Activated CD8-positive, alpha-beta T cell treated with anti-CD3 and anti-CD28 coated beads, Interleukin-2, amount 10 ng/mL, durations not matched to agents 7 days and 5 days (primary cell): ENCODE data around the gene RUFY1. TPM values are rescaled to one million over a fixed set of nuclear protein-coding genes. Genes with fewer than 3 reads are reported as not detected.
A peak's percentile ranks its signal among the peaks of the same experiment; 100 is the strongest.
"Not testable (repeated sequence)": the region's sequence is repeated elsewhere in the genome, so short reads cannot be mapped to it uniquely, and the experiment has no call there.

Experiments used
- ATAC-seq: fragments of 150-1000 bp; cut with Tn5 transposase; one replicate; pipeline ENCODE4 v1.10.0; 2021; ENCODE audit warnings: moderate library complexity
- CTCF ChIA-PET: fragments of 350-600 bp; sonication (Branson Sonifier 250); formaldehyde crosslinking; loops from one replicate; lab custom pipeline; 2021; ENCODE audit warnings: antibody characterized with exemption; lab: Charles Lee
- POLR2A ChIA-PET: fragments of 350-600 bp; sonication (Branson Sonifier 250); formaldehyde crosslinking; loops from one replicate; lab custom pipeline; 2021; ENCODE audit warnings: antibody characterized with exemption; lab: Charles Lee
- DNase-seq: peaks from one replicate; pipeline ENCODE4 v3.0.0-alpha.2; 2020
- H3K27ac Mint-ChIP-seq: one replicate; pipeline ENCODE4 v1.8.0; 2021; ENCODE audit warnings: mild to moderate bottlenecking, mixed read lengths
- H3K27me3 Mint-ChIP-seq: one replicate; pipeline ENCODE4 v1.8.0; 2021; ENCODE audit warnings: low read depth, mixed read lengths
- H3K36me3 Mint-ChIP-seq: one replicate; pipeline ENCODE4 v1.8.0; 2021; ENCODE audit warnings: low read depth, mixed read lengths
- H3K4me1 Mint-ChIP-seq: one replicate; pipeline ENCODE4 v1.8.0; 2021; ENCODE audit warnings: low read depth, mixed read lengths
- H3K4me3 Mint-ChIP-seq: one replicate; pipeline ENCODE4 v1.8.0; 2021; ENCODE audit warnings: mild to moderate bottlenecking, mixed read lengths
- H3K9me3 Mint-ChIP-seq: one replicate; pipeline ENCODE4 v1.8.0; 2022; ENCODE audit warnings: mixed read lengths; ENCODE audit not compliant: insufficient read depth
- total RNA-seq, 2 experiments: library from RNA; stranded (reverse); gene quantifications; one replicate each; pipeline ENCODE4 v1.2.3, GENCODE V29; 2021

The RUFY1 gene
- total RNA-seq, 2 experiments from 2014 or later = 43.4 to 46.3 TPM

DNA sequence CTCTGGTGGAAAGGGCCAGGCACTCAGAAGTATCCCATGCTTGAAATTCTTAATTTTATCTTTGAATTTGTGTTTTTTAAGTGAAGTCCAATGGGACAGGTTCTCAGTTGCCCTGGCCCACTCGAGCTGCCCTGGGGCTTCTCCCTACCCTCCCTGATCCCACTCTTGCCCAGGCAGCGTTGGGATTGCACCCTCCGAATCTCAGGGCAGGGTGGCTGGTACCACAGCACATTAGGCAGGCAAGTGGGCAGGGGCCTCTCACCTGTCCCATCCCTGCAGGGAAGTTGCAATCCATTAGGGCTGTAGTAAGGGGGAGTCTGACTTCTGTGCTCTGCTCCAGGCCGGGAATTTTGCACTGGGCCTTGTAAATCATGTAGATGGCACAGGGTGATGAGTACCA lies 2.7 kb downstream of the RUFY1 start:
- no peak for DNase-seq
- H3K36me3 Mint-ChIP-seq = peaks cover 20% of the 10 kb centered on the region
- no peaks in the 10 kb centered on the region for H3K9me3 Mint-ChIP-seq
- POLR2A ChIA-PET = interaction anchor here (3.4 kb wide), 1 partner anchor 70 kb away, joined by 37 read pairs; the partner anchor contains the start of gene HNRNPH1
- no peaks in the 10 kb centered on the region for H3K27me3 Mint-ChIP-seq
- no peak overlapping the region for H3K27ac Mint-ChIP-seq
- CTCF ChIA-PET = no interaction called here
- H3K4me3 Mint-ChIP-seq = no peak overlapping the region
- peaks cover 34% of the 10 kb centered on the region for H3K4me1 Mint-ChIP-seq
- no peak for ATAC-seq

DNA sequence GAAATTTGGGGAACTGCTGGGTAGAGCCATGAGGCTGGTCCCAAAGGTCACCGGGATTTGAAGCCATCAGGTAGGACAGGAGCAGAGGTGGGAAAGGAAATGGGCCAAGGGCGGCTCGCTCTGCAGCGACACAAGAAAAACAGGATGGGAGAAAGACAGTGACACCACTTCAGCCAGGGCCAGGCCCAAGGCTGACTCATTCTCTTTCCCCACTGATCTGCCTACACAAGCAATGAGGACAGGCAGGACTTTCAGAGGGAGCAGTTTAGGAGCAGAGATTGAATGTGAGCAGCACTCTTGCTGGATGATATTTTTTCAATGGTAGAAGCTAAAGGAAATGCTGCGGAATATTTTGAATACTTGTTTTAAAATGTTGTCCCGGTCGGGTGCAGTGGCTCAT lies 3.5 kb downstream of the RUFY1 start:
- Mint-ChIP-seq H3K4me3 (no peak overlapping the region), H3K27ac (peak overlapping the region; percentile 33), H3K36me3 (peaks cover 24% of the 10 kb centered on the region), H3K4me1 (peaks cover 32% of the 10 kb centered on the region), H3K27me3 (no peaks in the 10 kb centered on the region), H3K9me3 (no peaks in the 10 kb centered on the region)
- ChIA-PET CTCF (no interaction called here), POLR2A (interaction anchor here (0.7 kb wide), 1 partner anchor 70 kb away, joined by 3 read pairs; the partner anchor contains the start of gene HNRNPH1)
- DNase-seq (no peak), ATAC-seq (no peak)

DNA sequence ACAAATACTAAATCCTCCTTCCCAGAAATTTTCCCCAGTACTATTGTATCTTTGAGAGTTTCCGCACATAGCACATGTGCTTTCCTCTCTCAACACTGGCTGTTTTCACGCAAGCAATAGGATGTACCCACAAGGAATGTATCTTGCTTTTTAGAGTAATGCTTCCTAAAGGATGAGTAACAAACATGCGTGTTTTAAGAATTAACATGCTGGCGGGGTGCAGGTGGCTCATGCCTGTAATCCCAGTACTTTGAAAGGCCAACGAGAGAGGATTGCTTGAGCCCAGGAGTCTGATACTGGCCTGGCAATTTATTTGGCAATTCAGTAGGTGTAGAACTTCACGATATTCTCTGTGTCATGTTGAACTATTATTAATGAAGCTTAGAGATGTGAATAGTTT lies 4.6 kb downstream of the RUFY1 start:
- no peak overlapping the region for H3K4me3 Mint-ChIP-seq
- peaks cover 28% of the 10 kb centered on the region for H3K36me3 Mint-ChIP-seq
- POLR2A ChIA-PET = interaction anchor here (0.6 kb wide), 2 partner anchors 20 to 59 kb away, joined by 4 read pairs; no protein-coding TSS in a partner anchor
- no peaks in the 10 kb centered on the region for H3K9me3 Mint-ChIP-seq
- no peak for DNase-seq
- ATAC-seq = no peak
- H3K4me1 Mint-ChIP-seq = peaks cover 36% of the 10 kb centered on the region
- no peak overlapping the region for H3K27ac Mint-ChIP-seq
- no peaks in the 10 kb centered on the region for H3K27me3 Mint-ChIP-seq
- CTCF ChIA-PET = no interaction called here

DNA sequence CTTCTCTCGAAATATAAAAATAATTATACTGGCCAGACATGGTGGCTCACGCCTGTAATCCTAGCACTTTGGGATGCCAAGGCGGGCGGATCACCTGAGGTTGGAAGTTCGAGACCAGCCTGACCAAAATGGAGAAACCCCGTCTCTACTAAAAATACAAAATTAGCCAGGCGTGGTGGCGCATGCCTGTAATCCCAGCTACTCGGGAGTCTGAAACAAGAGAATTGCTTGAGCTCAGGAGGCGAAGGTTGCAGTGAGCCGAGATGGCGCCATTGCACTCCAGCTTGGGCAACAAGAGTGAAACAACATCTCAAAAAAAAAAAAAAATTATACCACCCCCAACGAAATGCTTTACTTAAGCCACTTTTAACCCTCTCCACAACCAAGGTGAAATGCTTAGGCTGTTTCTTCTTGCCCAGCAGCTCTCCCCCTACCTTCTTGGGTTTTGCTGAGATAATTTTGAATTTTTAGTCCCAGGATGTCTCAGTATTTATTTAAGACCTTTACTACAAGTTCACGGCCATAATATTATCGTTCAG lies 8.0 kb downstream of the RUFY1 start:
- ChIA-PET CTCF (interaction anchor here (0.8 kb wide), 1 partner anchor 9 kb away, joined by 3 read pairs; no protein-coding TSS in a partner anchor), POLR2A (interaction anchor here (1.2 to 2.0 kb wide), 4 partner anchors 8 to 66 kb away, joined by 4 to 14 read pairs (median 6); partner anchors contain the start of genes HNRNPH1 and RUFY1)
- H3K4me3 Mint-ChIP-seq, H3K9me3 Mint-ChIP-seq, H3K27ac Mint-ChIP-seq, DNase-seq, ATAC-seq, H3K27me3 Mint-ChIP-seq: not testable (repeated sequence)
- H3K36me3 Mint-ChIP-seq = peaks cover 36% of the 10 kb centered on the region
- peaks cover 24% of the 10 kb centered on the region for H3K4me1 Mint-ChIP-seq

DNA sequence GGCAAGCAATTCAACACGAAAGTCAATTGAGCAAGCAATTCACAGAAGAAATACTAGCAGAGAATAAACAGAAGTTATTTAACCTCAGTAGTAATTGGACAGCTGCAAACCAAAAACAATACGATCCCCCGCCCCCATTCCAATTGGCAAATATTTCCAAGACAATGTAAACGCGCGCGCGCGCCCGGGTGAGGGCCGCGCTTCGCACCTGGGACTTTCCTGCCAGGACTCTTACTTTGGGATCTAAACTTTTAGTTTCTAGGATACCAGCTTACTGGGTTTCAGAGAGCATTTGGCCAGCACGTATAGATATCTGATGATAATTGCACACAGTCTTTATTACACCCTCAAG lies 8.6 kb downstream of the RUFY1 start:
- H3K36me3 Mint-ChIP-seq = peaks cover 38% of the 10 kb centered on the region
- H3K4me1 Mint-ChIP-seq = peaks cover 21% of the 10 kb centered on the region
- H3K27me3 Mint-ChIP-seq = no peaks in the 10 kb centered on the region
- H3K4me3 Mint-ChIP-seq = peak overlapping the region; percentile 81
- POLR2A ChIA-PET = interaction anchor here (1.4 to 2.0 kb wide), 3 partner anchors 9 to 65 kb away, joined by 5 to 14 read pairs (median 6); partner anchors contain the start of genes HNRNPH1 and RUFY1
- DNase-seq (no peak), ATAC-seq (no peak)
- no peaks in the 10 kb centered on the region for H3K9me3 Mint-ChIP-seq
- peak overlapping the region; percentile 76 for H3K27ac Mint-ChIP-seq
- CTCF ChIA-PET = no interaction called here

DNA sequence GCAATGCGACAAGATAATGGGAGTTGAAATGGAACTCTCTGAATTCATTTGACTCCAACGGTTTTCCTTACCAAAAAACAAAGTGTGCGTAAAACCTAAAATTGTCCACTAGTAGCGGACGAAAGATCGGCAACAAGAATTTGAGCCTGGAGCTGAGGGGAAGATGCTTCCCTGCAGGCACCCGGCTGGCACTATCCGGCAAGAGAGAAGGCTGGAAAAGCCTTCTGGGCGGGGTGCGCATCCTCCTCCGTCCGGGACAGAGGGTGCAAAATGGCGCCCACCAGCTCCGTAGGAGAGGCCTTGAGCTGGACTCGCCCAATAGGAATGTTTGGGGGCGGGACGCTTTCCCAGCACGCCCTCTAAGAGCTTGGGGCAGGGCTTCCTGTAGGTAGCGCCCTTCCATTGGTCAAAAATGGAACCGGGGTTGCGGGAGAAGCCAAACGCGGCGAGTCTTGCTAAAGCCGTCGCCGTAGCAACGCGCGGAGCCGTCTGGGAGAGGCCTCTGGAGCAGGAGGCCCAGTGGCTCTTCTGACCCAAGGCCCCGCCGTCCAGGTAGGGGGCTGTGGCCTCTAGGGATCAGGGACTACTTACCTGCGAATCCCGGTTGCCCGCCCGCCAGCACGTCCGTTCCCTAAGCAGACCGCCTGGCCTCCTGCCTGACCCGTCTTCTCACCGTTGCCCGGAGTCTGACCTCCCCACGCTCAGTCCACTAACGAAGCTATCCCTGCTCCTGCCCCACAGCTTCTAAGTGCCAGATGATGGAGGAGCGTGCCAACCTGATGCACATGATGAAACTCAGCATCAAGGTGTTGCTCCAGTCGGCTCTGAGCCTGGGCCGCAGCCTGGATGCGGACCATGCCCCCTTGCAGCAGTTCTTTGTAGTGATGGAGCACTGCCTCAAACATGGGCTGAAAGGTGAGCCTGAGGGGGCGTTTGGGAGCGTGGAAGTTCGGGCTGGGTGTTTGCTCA lies 9.2 kb downstream of the RUFY1 start:
- ChIA-PET POLR2A (interaction anchor here (1.4 to 2.0 kb wide), 3 partner anchors 9 to 64 kb away, joined by 5 to 14 read pairs (median 6); partner anchors contain the start of genes HNRNPH1 and RUFY1), CTCF (no interaction called here)
- DNase-seq = peak; percentile 93
- peak overlapping the region; percentile 76 for H3K27ac Mint-ChIP-seq
- H3K27me3 Mint-ChIP-seq = no peaks in the 10 kb centered on the region
- H3K36me3 Mint-ChIP-seq = peaks cover 40% of the 10 kb centered on the region
- H3K4me3 Mint-ChIP-seq = peak overlapping the region; percentile 81
- H3K9me3 Mint-ChIP-seq = no peaks in the 10 kb centered on the region
- H3K4me1 Mint-ChIP-seq = peaks cover 17% of the 10 kb centered on the region
- peak; percentile 99 for ATAC-seq

DNA sequence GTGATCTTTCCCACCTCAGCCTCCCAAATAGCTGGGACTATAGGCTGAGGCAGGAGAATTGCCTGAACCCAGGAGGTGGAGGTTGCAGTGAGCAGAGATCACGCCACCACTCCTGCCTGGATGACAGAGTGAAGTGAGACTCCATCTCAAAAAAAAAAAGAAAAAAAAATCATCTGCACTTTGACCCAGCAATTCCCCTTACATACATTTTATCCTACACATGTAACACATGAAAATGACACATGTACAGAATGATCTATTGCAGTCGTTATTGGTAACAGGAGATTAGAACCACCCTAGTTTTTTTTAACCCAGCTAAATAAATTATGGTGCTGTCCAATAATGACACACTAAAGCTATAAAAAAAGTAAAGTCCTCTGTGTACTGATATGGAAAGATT lies 14.2 kb downstream of the RUFY1 start:
- peaks cover 42% of the 10 kb centered on the region for H3K36me3 Mint-ChIP-seq
- CTCF ChIA-PET = interaction anchor here (1.0 kb wide), 1 partner anchor 71 kb away, joined by 3 read pairs; no protein-coding TSS in a partner anchor
- H3K27me3 Mint-ChIP-seq = no peaks in the 10 kb centered on the region
- H3K4me1 Mint-ChIP-seq = peaks cover 9% of the 10 kb centered on the region
- ATAC-seq (no peak), DNase-seq (no peak)
- no peak overlapping the region for H3K4me3 Mint-ChIP-seq
- POLR2A ChIA-PET = no interaction called here
- H3K9me3 Mint-ChIP-seq = no peaks in the 10 kb centered on the region
- H3K27ac Mint-ChIP-seq = no peak overlapping the region

DNA sequence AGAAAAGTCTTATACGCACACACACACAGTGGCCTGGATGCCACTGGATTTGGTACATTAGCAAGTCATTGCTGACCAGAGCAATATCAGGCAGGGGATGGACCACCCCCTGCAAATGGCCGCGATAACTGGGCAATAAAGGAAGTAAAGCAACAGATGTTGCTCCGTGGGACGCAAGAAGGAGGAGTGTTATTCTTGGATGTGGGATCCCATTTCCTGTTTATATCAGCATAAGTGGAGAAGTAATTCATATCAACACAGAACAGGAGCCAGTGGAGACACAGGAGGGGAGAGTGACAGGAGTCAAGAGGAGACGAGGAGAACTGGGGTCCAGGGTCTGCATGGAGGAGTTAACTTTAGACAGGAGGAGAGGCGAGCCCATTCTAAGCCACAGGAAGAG lies 18.4 kb downstream of the RUFY1 start:
- H3K27me3 Mint-ChIP-seq = no peaks in the 10 kb centered on the region
- peaks cover 37% of the 10 kb centered on the region for H3K36me3 Mint-ChIP-seq
- H3K9me3 Mint-ChIP-seq = no peaks in the 10 kb centered on the region
- no peak overlapping the region for H3K4me3 Mint-ChIP-seq
- ATAC-seq (no peak), DNase-seq (no peak)
- ChIA-PET POLR2A (no interaction called here), CTCF (no interaction called here)
- H3K27ac Mint-ChIP-seq = peak overlapping the region; percentile 39
- H3K4me1 Mint-ChIP-seq = peaks cover 4% of the 10 kb centered on the region

DNA sequence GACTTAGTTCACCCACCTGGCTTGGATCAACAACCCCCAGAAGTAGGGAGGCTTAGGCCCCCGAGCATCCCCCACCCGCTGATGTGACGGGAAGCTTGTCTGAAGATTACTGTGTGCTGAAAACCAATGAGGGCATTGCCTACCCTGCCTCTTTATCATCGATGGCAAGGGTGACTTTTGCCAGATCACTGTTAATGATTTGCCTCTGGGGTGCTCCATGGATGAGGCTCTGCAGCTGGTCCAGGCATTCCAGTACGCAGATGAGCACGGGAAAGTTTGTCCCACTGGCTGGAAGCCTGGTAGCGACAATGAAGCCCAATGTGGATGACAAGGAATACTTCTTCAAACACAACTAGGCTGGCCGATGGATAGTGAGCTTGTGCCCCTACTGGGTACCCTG lies 22.0 kb downstream of the RUFY1 start:
- ATAC-seq (no peak), DNase-seq (no peak)
- no peaks in the 10 kb centered on the region for H3K9me3 Mint-ChIP-seq
- H3K27ac Mint-ChIP-seq = no peak overlapping the region
- CTCF ChIA-PET = no interaction called here
- peaks cover 34% of the 10 kb centered on the region for H3K36me3 Mint-ChIP-seq
- H3K4me3 Mint-ChIP-seq = no peak overlapping the region
- POLR2A ChIA-PET = interaction anchor here (1.3 kb wide), 1 partner anchor 13 kb away, joined by 5 read pairs; no protein-coding TSS in a partner anchor
- no peaks in the 10 kb centered on the region for H3K27me3 Mint-ChIP-seq
- H3K4me1 Mint-ChIP-seq = peaks cover 4% of the 10 kb centered on the region

DNA sequence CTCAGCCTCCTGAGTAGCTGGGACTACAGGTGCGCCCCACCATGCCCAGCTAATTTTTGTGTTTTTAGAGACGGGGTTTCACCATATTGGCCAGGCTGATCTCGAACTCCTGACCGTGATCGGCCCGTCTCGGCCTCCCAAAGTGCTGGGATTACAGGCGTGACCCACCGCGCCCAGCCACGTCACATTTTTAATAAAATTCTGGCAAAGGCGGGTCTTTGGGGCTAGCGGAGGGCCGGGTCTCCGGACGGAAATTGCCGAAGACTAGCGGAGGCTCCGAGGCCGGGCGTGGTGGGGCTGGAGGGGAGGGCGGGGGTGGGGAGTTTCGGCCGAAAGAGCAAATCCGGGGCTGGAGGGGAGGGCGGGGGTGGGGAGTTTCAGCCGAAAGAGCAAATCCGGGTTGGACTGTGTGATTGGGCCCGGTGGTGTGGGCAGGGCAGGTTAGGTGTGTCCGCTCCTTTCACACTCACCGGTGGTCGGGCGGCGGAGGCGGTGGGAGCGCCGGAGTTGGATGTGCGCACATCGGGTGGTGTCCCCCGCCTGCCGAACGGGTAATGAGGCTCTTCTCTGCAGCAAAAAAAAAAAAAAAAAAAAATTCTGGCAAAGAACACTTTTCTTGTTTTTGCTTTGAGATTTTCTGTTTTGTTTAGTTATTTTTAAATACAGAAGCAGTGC lies 27.1 kb downstream of the RUFY1 start:
- POLR2A ChIA-PET = no interaction called here

DNA sequence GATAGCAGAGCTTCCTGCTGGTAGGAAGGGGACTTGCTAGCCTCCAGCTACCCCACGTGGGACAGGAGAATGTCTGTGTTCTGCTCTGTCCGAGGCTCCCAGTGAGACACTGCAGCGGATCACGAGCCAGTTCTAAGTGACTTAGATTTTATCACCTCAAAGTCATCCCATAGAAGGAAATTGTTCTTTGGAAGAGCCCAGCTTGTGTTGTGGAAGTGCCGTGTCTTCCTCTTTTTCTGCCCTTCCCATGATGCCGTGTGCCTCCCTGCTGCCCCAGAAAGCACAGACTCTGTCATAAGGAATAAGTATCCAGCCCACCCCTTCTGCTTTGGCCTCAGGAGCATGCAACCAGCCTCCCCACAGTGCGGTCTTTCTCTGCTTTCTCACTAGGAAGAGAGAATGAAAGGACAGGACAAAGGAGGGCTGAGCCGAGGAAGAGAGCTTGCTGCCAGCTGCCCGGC lies 35.6 kb downstream of the RUFY1 start:
- Mint-ChIP-seq H3K4me3 (no peak overlapping the region), H3K27ac (no peak overlapping the region), H3K27me3 (no peaks in the 10 kb centered on the region), H3K9me3 (no peaks in the 10 kb centered on the region), H3K36me3 (peaks cover 33% of the 10 kb centered on the region), H3K4me1 (no peaks in the 10 kb centered on the region)
- ATAC-seq (no peak), DNase-seq (no peak)
- ChIA-PET CTCF (interaction anchor here (1.1 kb wide), 1 partner anchor 92 kb away, joined by 3 read pairs; no protein-coding TSS in a partner anchor), POLR2A (interaction anchor here (0.6 to 1.1 kb wide), 2 partner anchors 19 to 21 kb away, joined by 3 read pairs; no protein-coding TSS in a partner anchor)

More for the DNA sequence above, 27.1 kb downstream of the RUFY1 start:
- DNase-seq (no peak), ATAC-seq (no peak)
- Mint-ChIP-seq H3K9me3 (no peaks in the 10 kb centered on the region), H3K27me3 (no peaks in the 10 kb centered on the region), H3K36me3 (peaks cover 28% of the 10 kb centered on the region), H3K4me3 (no peak overlapping the region), H3K27ac (no peak overlapping the region), H3K4me1 (no peaks in the 10 kb centered on the region)
- CTCF ChIA-PET = no interaction called here
